GM21390 (cell line): ENCODE results near the gene SUGCT.
"Not testable (repeated sequence)": the region's sequence is repeated elsewhere in the genome, so short reads cannot be mapped to it uniquely, and the experiment has no call there.

ENCODE experiments used
- ATAC-seq: cut with Tn5 transposase; IDR thresholded peaks from one replicate; pipeline ENCODE4 v1.9.1; 2021; ENCODE audit not compliant: unreplicated experiment

SUGCT gene

GRCh38 chr7:40393660-40394059 lies 258.9 kb downstream of the SUGCT start:
- ATAC-seq: no peak

DNA sequence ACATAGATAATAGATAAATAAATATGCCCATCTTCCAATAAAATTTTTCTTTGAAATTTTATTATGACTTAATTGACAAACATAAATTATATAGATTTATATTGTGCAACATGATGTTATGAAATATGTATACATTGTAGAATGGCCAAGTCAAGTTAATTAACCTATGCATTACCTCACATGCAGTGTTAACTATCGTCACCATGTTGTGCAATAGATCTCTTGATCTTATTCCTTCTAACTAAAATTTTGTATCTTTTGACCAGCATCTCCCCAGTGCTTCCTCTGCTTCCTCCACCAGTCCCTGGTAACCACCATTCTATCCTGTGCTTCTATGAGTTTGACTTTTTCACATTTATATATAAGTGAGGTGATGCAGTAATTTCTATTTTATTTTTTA lies 259.6 kb downstream of the SUGCT start:
- ATAC-seq: no peak

DNA sequence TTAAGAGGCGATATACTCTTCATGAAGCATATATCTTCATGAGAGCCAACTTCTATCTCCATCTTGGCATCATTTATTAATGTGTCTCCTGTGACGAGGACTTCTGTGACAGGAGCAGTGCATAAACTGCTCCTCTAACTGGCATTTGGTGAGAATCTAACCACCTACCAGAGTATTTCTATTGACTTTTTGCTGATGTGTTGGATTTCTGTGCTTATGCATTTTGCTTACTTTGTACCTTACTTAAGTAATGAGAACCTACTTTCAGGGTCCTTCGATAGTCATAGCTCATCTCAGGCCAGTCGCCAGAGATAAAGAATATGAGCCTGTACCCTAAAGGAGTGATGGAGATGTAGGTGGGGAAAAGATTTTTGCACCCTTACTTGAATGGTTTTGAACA lies 265.7 kb downstream of the SUGCT start:
- ATAC-seq: no peak

DNA sequence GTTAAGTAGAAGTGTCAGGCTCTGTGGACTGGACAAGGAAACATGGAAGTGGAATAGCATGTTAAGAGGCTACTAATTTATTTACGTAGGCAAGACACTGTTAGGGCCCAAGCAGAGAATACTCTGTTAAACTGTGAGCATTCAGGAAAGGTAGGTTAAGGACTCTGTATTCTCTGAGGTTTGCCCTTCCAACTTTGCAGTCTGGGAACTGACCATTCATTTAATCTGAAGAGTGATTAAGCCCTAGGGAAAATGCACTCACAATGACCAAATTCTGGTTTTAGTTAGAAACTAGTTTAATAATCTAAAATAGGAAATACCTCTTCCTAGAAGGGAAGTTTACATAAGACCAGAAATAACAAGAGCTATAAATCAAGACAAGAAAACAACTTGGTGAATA lies 266.6 kb downstream of the SUGCT start:
- ATAC-seq: no peak

DNA sequence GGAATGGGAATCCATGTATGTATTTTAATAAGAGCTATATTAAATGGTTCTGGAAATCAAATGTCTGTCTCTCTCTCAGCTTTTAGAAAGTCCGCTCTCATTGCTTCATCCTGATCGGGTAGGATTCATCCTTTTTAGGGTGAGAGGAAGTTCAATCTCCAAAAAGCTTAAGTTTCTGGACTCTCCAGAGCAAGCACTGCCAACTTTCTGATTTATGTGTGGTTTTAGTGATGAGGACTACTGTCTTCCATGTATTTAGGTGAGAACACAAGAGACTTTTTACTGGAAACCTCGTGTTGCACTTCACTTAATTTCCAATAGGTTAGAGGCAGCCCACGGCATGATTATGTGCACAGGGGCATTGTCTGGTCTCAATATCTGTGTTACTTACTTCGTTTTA lies 267.9 kb downstream of the SUGCT start:
- no peak for ATAC-seq

GRCh38 chr7:40403703-40404476 lies 269.1 kb downstream of the SUGCT start:
- no peak for ATAC-seq

DNA sequence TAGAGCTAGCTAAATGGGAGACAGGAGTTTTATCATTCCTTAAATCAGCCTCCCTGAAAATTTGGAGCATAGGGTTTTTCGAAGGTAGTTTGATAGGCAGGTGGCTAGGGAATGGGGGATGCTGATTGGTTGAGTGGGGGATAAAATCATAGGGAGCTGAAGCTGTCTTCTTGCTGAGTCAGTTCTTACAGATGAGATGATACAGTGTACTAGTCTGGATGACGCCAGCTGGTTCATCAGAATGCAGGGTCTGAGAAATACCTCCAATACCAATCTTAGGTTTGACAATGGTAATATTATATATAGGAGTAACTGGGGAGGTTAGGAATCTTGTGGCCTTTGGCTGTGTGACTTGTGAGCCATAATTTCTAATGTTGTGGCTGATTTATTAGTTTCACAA lies 271.2 kb downstream of the SUGCT start:
- ATAC-seq: no peak

GRCh38 chr7:40412323-40412722 lies 277.5 kb downstream of the SUGCT start:
- no peak for ATAC-seq

DNA sequence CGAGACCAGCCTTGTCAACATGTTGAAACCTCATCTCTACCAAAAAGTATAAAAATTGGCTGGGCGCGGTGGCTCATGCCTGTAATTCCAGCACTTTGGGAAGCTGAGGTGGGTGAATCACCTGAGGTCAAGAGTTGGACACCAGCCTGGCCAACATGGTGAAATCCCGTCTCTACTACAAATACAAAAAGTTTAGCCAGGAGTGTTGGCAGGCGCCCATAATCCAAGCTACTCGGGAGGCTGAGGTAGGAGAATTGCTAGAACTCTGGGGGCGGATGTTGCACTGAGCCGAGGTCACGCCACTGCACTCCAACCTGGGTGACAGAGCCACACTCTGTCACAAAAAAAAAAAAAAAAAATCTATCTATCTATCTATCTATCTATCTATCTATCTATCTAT lies 279.9 kb downstream of the SUGCT start:
- ATAC-seq: not testable (repeated sequence)

DNA sequence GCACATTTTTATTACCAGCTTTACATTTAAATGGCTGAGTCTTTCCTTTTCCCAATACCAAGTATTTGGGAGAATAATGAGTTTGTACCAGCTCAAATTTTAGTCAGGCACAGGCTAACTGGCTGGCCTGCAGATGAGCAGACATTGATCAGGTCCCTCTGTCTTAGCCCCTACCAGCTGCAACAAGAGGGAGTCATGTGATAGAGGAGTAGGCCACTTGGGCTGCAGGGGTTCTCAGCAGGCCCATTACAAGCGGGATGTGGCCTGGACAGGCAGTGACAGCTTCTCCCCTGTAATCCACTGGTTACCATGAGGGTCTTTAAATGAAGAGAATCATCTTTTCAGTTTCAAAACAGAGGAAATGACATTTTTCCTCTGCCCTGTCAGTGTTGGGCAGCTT lies 283.6 kb downstream of the SUGCT start:
- no peak for ATAC-seq

DNA sequence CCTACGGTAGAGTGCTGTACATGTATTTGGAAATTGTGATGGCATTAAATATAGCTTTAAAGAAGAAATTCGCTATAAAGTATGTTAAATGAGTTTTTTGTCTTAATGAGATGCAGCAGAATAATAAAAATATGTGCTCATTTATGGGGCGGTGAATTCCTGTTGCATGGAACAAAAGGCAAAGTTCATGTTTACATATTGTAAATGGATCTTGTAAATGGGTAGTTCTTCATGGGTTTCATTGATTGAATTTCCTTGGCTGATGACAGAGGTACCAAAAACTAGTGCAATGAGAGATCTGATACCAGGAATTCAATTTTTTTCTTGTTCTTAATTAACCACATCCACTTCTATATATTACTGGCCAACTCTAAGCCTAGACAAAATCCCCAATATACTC lies 284.2 kb downstream of the SUGCT start:
- no peak for ATAC-seq

GRCh38 chr7:40419806-40420205 lies 285.0 kb downstream of the SUGCT start:
- ATAC-seq: no peak

- no peak for ATAC-seq
Measured at GRCh38 chr7:40421433-40421832, 286.6 kb downstream of the SUGCT start.

DNA sequence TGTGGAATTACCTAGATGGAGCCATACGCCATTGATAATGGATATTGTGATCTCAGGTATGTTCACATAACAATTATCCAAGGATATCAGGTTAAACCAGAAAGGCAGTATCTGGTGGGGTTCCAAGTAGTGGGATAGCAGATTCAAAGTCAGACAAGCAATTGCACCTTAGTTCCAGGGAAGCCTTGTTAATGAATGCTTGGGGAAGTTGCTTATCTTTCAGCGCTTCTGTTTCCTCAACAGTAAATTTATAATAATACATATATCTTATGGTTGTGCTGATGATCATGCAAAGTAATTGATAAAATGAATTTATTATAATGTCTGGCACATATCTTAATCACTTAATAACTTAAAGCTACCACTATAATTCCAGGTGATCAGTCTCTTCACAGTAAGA lies 290.9 kb downstream of the SUGCT start:
- no peak for ATAC-seq

DNA sequence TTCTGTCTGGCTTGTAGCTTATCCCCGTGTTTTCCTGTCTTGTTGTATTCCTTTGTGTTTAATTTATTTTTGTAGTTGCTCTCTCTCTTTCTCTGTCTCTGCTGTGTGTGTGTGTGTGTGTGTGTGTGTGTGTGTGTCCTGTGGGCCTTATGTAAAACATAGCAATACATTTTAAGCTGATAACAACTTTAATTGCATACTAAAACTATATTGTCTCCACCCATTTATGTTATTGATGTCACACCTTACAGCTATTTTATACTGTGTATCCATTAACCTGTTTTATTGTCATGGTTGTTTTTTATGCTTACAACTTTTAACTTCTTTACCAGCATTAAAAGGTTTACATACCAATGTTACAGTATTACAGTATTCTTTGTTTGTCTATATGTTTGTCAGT lies 293.6 kb downstream of the SUGCT start:
- no peak for ATAC-seq

- ATAC-seq: no peak
Measured at GRCh38 chr7:40429826-40430225, 295.0 kb downstream of the SUGCT start.

DNA sequence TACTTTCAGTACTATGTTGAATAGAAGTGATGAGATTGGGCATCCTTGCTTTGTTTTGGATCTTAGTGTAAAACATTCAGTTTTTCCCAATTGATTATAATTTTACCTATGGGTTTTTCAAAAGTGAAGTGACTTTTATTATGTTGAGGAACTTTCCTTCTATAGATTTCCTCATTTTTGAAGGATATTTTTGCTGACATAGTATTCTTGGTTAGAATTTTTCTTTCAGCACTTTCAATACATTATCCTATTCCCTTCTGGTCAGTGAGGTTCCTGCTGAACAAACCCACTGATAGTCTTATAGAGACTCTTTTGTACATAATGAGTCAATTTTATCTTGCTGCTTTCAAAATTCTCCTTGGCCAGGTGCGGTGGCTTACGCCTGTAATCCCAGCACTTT lies 297.2 kb downstream of the SUGCT start:
- no peak for ATAC-seq

DNA sequence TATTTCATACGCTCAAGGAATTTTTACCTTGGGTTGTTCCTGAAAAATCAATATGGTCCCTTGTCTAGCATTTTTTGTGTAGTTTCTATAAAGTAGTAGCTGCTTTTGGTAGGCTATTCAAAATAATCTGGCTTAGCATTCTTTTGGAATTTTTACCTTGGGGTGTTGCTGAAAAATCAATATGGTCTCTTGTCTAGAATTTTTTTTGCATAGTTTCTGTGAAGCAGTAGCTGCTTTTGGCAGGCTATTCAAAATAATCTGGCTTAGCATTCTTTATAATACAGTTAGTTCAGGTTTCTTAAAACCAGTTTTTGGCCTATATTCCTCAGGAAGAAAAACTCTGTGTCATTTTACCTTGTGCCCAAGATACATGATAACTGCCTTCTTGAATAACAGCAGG lies 301.9 kb downstream of the SUGCT start:
- no peak for ATAC-seq

GRCh38 chr7:40437498-40437897 lies 302.7 kb downstream of the SUGCT start:
- ATAC-seq: no peak

GRCh38 chr7:40437936-40438634 lies 303.3 kb downstream of the SUGCT start:
- ATAC-seq: no peak

DNA sequence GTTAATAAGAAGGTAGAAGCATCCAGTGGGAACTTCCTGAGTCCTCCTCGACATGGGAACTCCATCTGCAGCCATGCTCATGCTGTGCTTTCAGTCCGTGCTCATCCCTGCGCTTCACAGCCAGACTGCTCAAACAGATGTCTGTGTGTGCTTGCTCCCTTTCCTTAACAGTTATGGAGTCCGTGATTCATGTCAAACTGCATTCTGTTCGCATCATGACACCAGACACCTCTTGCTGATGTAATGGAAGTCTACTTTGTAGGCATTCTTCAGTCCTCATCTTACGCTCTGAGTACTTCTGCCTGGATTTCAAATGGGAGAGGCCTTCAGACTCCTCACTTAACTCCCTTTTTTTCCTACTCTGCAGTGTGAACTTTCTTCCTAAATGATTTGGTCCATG lies 304.9 kb downstream of the SUGCT start:
- no peak for ATAC-seq

- ATAC-seq: no peak
Measured at GRCh38 chr7:40447345-40447744, 312.5 kb downstream of the SUGCT start.

- ATAC-seq: no peak
Measured at GRCh38 chr7:40455485-40455884, 320.7 kb downstream of the SUGCT start.
